ENCODE measurements around the gene RAPGEF4.
"Not testable (repeated sequence)": the region's sequence is repeated elsewhere in the genome, so short reads cannot be mapped to it uniquely, and the experiment has no call there.

DNA sequence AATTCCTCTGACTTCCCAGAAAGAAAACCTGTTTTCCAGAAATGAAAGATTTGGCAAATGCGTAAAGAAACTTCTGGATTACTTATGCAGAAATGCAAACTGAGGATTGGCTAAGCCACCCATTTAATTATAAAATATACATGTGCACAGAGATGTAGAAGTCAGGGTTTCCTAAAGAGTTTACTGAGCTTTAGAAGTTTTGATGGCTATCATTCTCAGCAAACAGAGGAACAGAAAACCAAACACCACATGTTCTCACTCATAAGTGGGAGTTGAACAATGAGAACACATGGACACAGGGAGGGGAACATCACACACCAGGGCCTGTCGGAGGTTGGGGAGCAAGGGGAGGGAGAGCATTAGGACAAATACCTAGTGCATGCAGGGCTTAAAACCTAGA lies 302.6 kb downstream of the RAPGEF4 start:
- TF ChIP-seq, protein P1, sequence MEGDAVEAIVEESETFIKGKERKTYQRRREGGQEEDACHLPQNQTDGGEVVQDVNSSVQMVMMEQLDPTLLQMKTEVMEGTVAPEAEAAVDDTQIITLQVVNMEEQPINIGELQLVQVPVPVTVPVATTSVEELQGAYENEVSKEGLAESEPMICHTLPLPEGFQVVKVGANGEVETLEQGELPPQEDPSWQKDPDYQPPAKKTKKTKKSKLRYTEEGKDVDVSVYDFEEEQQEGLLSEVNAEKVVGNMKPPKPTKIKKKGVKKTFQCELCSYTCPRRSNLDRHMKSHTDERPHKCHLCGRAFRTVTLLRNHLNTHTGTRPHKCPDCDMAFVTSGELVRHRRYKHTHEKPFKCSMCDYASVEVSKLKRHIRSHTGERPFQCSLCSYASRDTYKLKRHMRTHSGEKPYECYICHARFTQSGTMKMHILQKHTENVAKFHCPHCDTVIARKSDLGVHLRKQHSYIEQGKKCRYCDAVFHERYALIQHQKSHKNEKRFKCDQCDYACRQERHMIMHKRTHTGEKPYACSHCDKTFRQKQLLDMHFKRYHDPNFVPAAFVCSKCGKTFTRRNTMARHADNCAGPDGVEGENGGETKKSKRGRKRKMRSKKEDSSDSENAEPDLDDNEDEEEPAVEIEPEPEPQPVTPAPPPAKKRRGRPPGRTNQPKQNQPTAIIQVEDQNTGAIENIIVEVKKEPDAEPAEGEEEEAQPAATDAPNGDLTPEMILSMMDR (IDR thresholded peaks at IDR 0.05; ENCODE audit: control extremely low read depth in 1 of 3, insufficient read depth in 1 of 3, low read depth in 1 of 3, low read length in 3 of 3) = not testable (repeated sequence)
- TF ChIP-seq POLR2A (IDR thresholded peaks at IDR 0.05; ENCODE audit: control extremely low read depth in 1 of 2, low read depth in 2 of 2, low read length in 2 of 2) = not testable (repeated sequence)

Data from H1 (cell line).